Peyer's patch (tissue), 4 donors: ENCODE measurements around the gene SLC9A3. TPM values are rescaled to one million over a fixed set of nuclear protein-coding genes. Genes with fewer than 3 reads are reported as not detected.

ENCODE experiments used
- DNase-seq, 3 donors: peaks; one replicate each; pipeline ENCODE4 v3.0.0-alpha.2; 2017 to 2019
- H3K27ac ChIP-seq, 4 donors: fragments of 200-600 bp; sonication (generic); one replicate each; pipeline ENCODE4 v1.5.1; 2016 to 2019
- H3K27me3 ChIP-seq, 2 donors: fragments of 200-600 bp; sonication (generic); one replicate each; pipeline ENCODE4 v1.5.1; 2019
- H3K36me3 ChIP-seq, 3 donors: fragments of 200-600 bp; sonication (generic); one replicate each; pipeline ENCODE4 v1.5.1; 2016 to 2019
- H3K4me1 ChIP-seq, 4 donors: fragments of 200-600 bp; sonication (generic); one replicate each; pipeline ENCODE4 v1.5.1; 2016 to 2019
- H3K4me3 ChIP-seq, 4 donors: fragments of 200-600 bp; sonication (generic); 1 replicate in 3 of 4; 2 replicates in 1 of 4; pipeline ENCODE4 v1.5.1; 2016 to 2019; ENCODE audit warnings: mild to moderate bottlenecking in 1 of 4
- H3K9me3 ChIP-seq, 4 donors: fragments of 200-600 bp; sonication (generic); one replicate each; pipeline ENCODE4 v1.5.1; 2016 to 2019; ENCODE audit warnings: mild to moderate bottlenecking in 1 of 4
- POLR2A ChIP-seq, 2 donors: fragments of 450-650 bp; IDR thresholded peaks; one replicate each; pipeline ENCODE4 v1.5.1; 2017; ENCODE audit warnings: antibody characterized with exemption in 2 of 2, mild to moderate bottlenecking in 2 of 2, moderate library complexity in 2 of 2
- total RNA-seq, 4 donors: library from RNA; depleted of rRNA; stranded (reverse); fragments of >200 nt; gene quantifications; one replicate each; pipeline ENCODE4 v1.1.0, GENCODE V29; 2016
- TF ChIP-seq, protein P1 (sequence below), 6 experiments: fragments of 450-650 bp in 4 of 6; fragments of 200-600 bp in 2 of 6; sonication (generic) in 1 of 6; IDR thresholded peaks; one replicate each; pipeline ENCODE4 v1.5.1; 2017 to 2019; ENCODE audit warnings: antibody characterized with exemption in 6 of 6, mild to moderate bottlenecking in 3 of 6, moderate library complexity in 1 of 6

SLC9A3 gene
- total RNA-seq, 4 donors from 2014 or later = 16.5 to 320 (median 283) TPM

DNA sequence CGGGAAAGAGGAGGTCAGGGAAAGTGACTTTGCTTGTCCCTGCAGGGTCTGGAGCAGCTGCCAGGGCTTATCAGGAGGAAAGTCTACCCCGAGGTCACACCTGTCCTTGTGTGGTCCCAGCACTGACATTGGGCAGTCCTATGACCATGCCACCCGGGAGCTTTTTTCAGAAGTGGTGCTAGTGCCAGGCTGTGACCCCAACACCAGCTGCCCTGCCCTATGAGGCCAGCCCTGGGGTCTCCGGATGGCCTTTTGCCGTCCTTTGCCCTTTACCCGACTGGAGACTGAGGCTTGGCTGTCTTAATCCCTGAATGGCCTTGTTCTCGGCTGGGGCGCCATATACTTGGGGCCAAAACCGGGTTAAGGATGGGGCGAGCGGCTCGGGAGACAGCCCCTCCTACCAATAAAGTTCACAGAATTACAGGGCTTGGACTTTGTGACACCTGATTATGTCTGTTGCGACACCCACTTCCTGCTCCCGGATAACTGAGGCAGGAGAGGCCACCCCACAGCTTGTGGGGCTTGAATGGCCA lies 22.2 kb upstream of the SLC9A3 start:
- Histone ChIP-seq H3K4me3 (no peak overlapping the region), H3K27me3 (no peaks in the 10 kb centered on the region), H3K27ac (peak overlapping the region in 2 of 4 donors; percentile 41 to 82), H3K9me3 (peaks cover 0 to 16% (median 0%) of the 10 kb centered on the region in 4 donors), H3K4me1 (peaks cover 0 to 36% (median 8%) of the 10 kb centered on the region in 4 donors), H3K36me3 (no peaks in the 10 kb centered on the region)
- TF ChIP-seq, protein P1, sequence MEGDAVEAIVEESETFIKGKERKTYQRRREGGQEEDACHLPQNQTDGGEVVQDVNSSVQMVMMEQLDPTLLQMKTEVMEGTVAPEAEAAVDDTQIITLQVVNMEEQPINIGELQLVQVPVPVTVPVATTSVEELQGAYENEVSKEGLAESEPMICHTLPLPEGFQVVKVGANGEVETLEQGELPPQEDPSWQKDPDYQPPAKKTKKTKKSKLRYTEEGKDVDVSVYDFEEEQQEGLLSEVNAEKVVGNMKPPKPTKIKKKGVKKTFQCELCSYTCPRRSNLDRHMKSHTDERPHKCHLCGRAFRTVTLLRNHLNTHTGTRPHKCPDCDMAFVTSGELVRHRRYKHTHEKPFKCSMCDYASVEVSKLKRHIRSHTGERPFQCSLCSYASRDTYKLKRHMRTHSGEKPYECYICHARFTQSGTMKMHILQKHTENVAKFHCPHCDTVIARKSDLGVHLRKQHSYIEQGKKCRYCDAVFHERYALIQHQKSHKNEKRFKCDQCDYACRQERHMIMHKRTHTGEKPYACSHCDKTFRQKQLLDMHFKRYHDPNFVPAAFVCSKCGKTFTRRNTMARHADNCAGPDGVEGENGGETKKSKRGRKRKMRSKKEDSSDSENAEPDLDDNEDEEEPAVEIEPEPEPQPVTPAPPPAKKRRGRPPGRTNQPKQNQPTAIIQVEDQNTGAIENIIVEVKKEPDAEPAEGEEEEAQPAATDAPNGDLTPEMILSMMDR (IDR thresholded peaks at IDR 0.05) = no peak
- peak in 2 of 3 donors; percentile 74 to 75 for DNase-seq

DNA sequence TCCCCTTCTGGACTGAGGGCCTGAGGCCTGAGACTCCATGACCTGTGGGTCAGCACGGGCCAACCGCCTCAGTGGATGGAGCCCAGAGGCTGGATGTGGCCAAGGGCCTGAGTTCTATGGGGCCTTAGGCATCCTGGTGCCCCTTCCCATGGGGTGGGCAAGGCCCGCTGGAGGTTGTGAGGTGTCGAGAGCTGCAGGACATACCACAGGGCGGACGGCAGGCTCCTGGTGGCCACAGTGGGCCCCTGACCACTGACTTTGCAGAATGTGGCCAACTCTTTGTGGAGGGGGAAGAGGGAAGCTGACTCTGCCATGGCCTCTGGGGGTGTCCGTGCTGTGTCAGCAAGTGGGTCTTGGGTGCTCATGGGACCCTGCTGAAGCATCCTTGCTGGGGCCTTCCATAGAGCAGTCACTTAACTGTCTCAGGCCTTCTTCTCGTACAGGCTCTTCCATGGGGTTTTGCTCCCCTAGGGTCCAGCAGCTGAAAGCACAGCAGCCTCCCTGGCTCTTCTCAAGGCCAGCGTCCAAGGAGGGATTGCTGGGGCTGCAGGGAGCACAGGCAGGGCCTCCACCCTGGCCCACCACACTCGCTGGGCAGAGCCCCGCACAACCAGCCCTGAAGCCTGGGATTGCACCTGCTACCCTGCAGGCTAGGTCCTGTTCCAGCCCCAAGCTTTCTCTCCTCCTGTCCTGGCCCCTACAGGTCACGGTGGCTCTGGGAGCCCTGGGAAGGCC lies 21.6 kb upstream of the SLC9A3 start:
- no peak overlapping the region for H3K4me3 ChIP-seq
- no peak for TF ChIP-seq POLR2A (IDR thresholded peaks at IDR 0.05)
- TF ChIP-seq, protein P1 (IDR thresholded peaks at IDR 0.05) = no peak
- H3K27me3 ChIP-seq = no peaks in the 10 kb centered on the region
- peaks cover 0 to 36% (median 8%) of the 10 kb centered on the region in 4 donors for H3K4me1 ChIP-seq
- H3K9me3 ChIP-seq = peaks cover 0 to 16% (median 0%) of the 10 kb centered on the region in 4 donors
- no peaks in the 10 kb centered on the region for H3K36me3 ChIP-seq
- peak in 2 of 3 donors; percentile 44 for DNase-seq
- H3K27ac ChIP-seq = peak overlapping the region in 1 of 4 donors; percentile 82

GRCh38 chr5:544675-545355 lies 20.6 kb upstream of the SLC9A3 start:
- Histone ChIP-seq H3K36me3 (no peaks in the 10 kb centered on the region), H3K4me3 (no peak overlapping the region), H3K27ac (no peak overlapping the region), H3K27me3 (no peaks in the 10 kb centered on the region), H3K4me1 (peaks cover 0 to 36% (median 8%) of the 10 kb centered on the region in 4 donors), H3K9me3 (peaks cover 0 to 16% (median 0%) of the 10 kb centered on the region in 4 donors)
- DNase-seq = peak in 2 of 3 donors; percentile 42 to 43
- TF ChIP-seq POLR2A (IDR thresholded peaks at IDR 0.05) = no peak
- TF ChIP-seq, protein P1 (IDR thresholded peaks at IDR 0.05) = no peak

- Histone ChIP-seq H3K27me3 (no peaks in the 10 kb centered on the region), H3K36me3 (no peaks in the 10 kb centered on the region), H3K4me3 (peak overlapping the region in 3 of 4 donors; percentile 9 to 14 (median 13)), H3K9me3 (peaks cover 0 to 16% (median 0%) of the 10 kb centered on the region in 4 donors), H3K4me1 (peaks cover 0 to 36% (median 8%) of the 10 kb centered on the region in 4 donors), H3K27ac (peak overlapping the region in 1 of 4 donors; percentile 49)
- peak; percentile 58 to 79 (median 60) for DNase-seq
- no peak for TF ChIP-seq POLR2A (IDR thresholded peaks at IDR 0.05)
- TF ChIP-seq, protein P1 (IDR thresholded peaks at IDR 0.05) = no peak
These were observed 19.8 kb upstream of the SLC9A3 start for GRCh38 chr5:543755-544674.

- TF ChIP-seq, protein P1 (IDR thresholded peaks at IDR 0.05) = no peak
- no peak overlapping the region for H3K4me3 ChIP-seq
- DNase-seq = peak in 1 of 3 donors; percentile 35
- H3K9me3 ChIP-seq = peaks cover 0 to 16% (median 0%) of the 10 kb centered on the region in 4 donors
- H3K27ac ChIP-seq = peak overlapping the region in 1 of 4 donors; percentile 49
- peaks cover 0 to 36% (median 8%) of the 10 kb centered on the region in 4 donors for H3K4me1 ChIP-seq
- H3K27me3 ChIP-seq = no peaks in the 10 kb centered on the region
- no peaks in the 10 kb centered on the region for H3K36me3 ChIP-seq
These were observed 19.1 kb upstream of the SLC9A3 start for GRCh38 chr5:543351-543750.
